Ishikawa (cell line): ENCODE results near the gene EEPD1.

ENCODE experiments used
- CEBPB ChIP-seq: IDR thresholded peaks from 2 replicates; pipeline ENCODE4 v1.6.1; 2012
- CREB1 ChIP-seq: IDR thresholded peaks from 2 replicates; pipeline ENCODE4 v1.6.1; 2012; ENCODE audit warnings: low read depth
- EGR1 ChIP-seq: IDR thresholded peaks from 2 replicates; pipeline ENCODE4 v1.6.1; 2012
- EP300 ChIP-seq: IDR thresholded peaks from 2 replicates; pipeline ENCODE4 v1.6.1; 2012; ENCODE audit warnings: borderline replicate concordance
- FOXM1 ChIP-seq: IDR thresholded peaks from 2 replicates; pipeline ENCODE4 v1.6.1; 2012; ENCODE audit warnings: low read depth, borderline replicate concordance
- NFIC ChIP-seq: IDR thresholded peaks from 2 replicates; pipeline ENCODE4 v1.6.1; 2012
- RAD21 ChIP-seq: IDR thresholded peaks from 2 replicates; pipeline ENCODE4 v1.6.1; 2012; ENCODE audit warnings: low read depth
- TAF1 ChIP-seq: IDR thresholded peaks from 2 replicates; pipeline ENCODE4 v1.6.1; 2012; ENCODE audit warnings: low read depth, mild to moderate bottlenecking
- TCF12 ChIP-seq: IDR thresholded peaks from 2 replicates; pipeline ENCODE4 v1.6.1; 2012; ENCODE audit warnings: low read depth
- TEAD4 ChIP-seq: IDR thresholded peaks from 2 replicates; pipeline ENCODE4 v1.6.1; 2012
- YY1 ChIP-seq: IDR thresholded peaks from 2 replicates; pipeline ENCODE4 v1.6.1; 2012; ENCODE audit warnings: low read depth
- ZBTB7A ChIP-seq: IDR thresholded peaks from 2 replicates; pipeline ENCODE4 v1.6.1; 2012; ENCODE audit warnings: low read depth
- TF ChIP-seq, protein P1 (sequence below): IDR thresholded peaks from 2 replicates; pipeline ENCODE4 v1.6.1; 2012; ENCODE audit warnings: low read depth, mild to moderate bottlenecking
- TF ChIP-seq, protein P2 (sequence below): IDR thresholded peaks from 2 replicates; pipeline ENCODE4 v1.6.1; 2012
- TF ChIP-seq, protein P3 (sequence below): IDR thresholded peaks from 2 replicates; pipeline ENCODE4 v1.6.1; 2012

Gene EEPD1

DNA sequence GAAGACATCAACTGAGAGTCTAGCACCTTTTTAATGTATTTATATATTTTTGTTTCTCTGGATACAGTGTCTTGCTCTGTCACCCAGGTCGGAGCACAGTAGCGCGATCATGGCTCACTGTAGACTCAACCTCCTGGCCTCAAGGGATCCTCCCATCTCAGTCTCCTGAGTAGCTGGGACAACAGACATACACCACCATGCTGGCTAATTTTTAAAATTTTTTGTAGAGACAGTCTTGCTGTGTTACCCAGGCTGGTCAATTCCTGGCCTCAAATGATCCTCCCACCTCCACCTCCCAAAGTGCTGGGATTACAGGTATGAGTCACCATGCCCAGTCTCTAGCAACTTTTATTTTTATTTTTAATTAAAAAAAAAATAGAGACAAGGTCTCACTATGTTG lies 185.2 kb downstream of the EEPD1 start:
- TF ChIP-seq CEBPB (no peak), ZBTB7A (no peak), NFIC (no peak), FOXM1 (no peak), YY1 (no peak), RAD21 (no peak), CREB1 (no peak), EP300 (no peak), TEAD4 (no peak), EGR1 (no peak), TCF12 (no peak)
- TF ChIP-seq, protein P1, sequence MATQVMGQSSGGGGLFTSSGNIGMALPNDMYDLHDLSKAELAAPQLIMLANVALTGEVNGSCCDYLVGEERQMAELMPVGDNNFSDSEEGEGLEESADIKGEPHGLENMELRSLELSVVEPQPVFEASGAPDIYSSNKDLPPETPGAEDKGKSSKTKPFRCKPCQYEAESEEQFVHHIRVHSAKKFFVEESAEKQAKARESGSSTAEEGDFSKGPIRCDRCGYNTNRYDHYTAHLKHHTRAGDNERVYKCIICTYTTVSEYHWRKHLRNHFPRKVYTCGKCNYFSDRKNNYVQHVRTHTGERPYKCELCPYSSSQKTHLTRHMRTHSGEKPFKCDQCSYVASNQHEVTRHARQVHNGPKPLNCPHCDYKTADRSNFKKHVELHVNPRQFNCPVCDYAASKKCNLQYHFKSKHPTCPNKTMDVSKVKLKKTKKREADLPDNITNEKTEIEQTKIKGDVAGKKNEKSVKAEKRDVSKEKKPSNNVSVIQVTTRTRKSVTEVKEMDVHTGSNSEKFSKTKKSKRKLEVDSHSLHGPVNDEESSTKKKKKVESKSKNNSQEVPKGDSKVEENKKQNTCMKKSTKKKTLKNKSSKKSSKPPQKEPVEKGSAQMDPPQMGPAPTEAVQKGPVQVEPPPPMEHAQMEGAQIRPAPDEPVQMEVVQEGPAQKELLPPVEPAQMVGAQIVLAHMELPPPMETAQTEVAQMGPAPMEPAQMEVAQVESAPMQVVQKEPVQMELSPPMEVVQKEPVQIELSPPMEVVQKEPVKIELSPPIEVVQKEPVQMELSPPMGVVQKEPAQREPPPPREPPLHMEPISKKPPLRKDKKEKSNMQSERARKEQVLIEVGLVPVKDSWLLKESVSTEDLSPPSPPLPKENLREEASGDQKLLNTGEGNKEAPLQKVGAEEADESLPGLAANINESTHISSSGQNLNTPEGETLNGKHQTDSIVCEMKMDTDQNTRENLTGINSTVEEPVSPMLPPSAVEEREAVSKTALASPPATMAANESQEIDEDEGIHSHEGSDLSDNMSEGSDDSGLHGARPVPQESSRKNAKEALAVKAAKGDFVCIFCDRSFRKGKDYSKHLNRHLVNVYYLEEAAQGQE, result no peak
- TF ChIP-seq, protein P2, sequence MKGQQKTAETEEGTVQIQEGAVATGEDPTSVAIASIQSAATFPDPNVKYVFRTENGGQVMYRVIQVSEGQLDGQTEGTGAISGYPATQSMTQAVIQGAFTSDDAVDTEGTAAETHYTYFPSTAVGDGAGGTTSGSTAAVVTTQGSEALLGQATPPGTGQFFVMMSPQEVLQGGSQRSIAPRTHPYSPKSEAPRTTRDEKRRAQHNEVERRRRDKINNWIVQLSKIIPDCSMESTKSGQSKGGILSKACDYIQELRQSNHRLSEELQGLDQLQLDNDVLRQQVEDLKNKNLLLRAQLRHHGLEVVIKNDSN, result no peak

DNA sequence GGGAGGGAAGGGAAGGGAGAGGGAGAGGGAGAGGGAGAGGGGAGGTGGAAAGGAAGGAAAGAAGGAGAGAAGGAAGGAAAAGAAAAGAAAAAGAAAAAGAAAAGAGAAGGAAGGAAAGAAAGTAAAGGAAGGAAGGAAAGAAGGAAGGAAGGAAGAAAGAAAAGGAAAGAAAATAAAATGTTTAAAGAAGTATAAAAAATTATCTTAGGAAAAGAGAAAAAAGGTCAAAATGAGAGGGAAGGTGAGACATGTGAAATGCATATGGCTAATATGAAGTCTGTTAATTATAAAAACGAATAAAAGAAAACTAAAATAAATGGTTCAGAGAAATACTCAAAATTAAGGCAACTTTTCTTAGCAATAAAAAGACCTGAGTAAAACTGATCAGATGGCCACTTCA lies 190.5 kb downstream of the EEPD1 start:
- TF ChIP-seq YY1, result no peak
- no peak for TF ChIP-seq CREB1
- no peak for TF ChIP-seq TAF1

DNA sequence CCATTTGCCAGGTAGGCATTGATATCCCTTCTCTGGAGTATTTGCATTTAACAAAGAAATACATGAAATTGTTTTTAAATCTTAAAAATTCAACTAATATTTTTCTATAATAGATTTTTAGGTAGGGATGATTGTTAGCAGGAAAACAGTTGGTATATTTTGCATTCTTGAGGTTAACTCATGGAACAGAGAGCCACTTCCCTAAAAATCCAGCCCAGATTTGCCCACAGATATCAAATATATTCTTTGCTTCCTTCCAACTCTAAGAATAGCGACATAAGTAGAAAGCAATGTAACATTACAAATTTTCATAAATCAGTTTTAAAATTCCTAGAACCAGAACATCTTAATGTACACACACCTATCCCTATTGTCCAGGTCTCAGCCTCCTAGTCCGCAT lies 191.6 kb downstream of the EEPD1 start:
- TF ChIP-seq, protein P2, result no peak
- no peak for TF ChIP-seq TCF12

DNA sequence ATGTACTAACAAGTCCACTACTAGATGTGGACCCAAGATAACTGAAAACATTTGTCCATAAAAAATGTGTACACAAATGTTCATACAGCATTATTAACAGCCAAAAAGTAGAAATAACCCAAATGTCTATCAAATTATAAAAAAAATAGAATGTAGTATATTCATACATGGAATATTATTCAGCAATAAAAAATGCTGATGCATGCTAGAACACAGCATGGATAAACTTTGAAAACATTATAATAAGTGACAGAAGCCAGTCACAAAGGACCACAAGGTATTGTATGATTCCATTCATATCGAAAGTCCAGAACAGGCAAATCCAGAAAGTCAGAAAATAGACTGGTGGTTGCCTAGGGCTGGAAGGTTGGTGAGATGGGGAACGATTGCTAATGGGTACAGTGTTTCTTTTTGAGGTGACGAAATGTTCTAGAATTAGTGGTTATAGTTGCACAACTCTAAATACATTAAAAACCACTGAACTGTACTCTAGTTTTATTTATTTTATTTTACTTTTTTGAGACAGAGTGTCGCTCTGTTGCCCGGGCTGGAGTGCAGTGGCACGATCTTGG lies 193.3 kb downstream of the EEPD1 start:
- TF ChIP-seq CREB1, result no peak
- TF ChIP-seq, protein P1, result no peak
- TF ChIP-seq CEBPB, result no peak
- TF ChIP-seq NFIC, result no peak
- TF ChIP-seq RAD21, result no peak
- no peak for TF ChIP-seq YY1
- no peak for TF ChIP-seq EGR1
- TF ChIP-seq, protein P3, sequence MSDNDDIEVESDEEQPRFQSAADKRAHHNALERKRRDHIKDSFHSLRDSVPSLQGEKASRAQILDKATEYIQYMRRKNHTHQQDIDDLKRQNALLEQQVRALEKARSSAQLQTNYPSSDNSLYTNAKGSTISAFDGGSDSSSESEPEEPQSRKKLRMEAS, result no peak

DNA sequence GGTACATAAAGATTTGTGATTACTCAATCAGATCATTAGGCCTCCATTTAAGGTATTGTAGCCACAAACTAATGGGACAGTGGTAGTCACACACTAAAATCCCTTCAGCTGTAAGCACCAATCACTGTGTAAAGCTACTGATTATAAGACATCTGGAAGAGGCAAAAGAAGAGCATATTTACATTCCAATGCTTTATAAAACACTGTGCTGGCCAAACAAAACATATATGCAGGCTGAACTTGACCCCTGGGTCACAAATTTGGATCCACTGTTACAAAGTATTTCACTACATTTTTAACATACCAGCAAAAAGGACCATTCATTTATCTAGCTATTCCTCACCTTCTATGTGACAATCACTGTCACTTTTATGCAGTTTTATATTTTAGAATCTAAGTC lies 195.2 kb downstream of the EEPD1 start:
- TF ChIP-seq ZBTB7A (no peak), TAF1 (no peak), CEBPB (no peak), FOXM1 (no peak), RAD21 (no peak), YY1 (no peak), NFIC (no peak), TEAD4 (no peak)
- TF ChIP-seq, protein P3, result no peak

DNA sequence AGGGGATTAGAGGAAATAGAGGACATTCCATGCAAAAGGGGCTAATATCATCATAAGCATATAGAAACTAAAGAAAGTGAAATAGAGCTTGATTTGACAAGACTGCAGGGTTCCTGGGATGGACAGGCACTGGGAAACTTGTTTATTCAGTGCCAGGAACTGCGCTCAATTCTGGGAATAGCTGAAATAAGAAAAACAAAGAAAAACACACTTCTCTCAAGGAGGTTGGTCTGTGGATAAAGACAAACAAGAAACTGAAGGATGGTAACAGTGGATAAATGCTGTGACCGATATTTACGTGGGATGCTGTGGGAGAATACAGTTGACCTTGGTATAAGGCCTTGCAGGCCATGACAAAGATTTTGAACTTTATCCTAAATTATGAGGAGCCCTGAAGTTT lies 195.7 kb downstream of the EEPD1 start:
- TF ChIP-seq CEBPB, result no peak
- no peak for TF ChIP-seq NFIC
- no peak for TF ChIP-seq CREB1
- TF ChIP-seq FOXM1, result no peak
- no peak for TF ChIP-seq RAD21
- TF ChIP-seq ZBTB7A, result no peak
- TF ChIP-seq, protein P3, result no peak

DNA sequence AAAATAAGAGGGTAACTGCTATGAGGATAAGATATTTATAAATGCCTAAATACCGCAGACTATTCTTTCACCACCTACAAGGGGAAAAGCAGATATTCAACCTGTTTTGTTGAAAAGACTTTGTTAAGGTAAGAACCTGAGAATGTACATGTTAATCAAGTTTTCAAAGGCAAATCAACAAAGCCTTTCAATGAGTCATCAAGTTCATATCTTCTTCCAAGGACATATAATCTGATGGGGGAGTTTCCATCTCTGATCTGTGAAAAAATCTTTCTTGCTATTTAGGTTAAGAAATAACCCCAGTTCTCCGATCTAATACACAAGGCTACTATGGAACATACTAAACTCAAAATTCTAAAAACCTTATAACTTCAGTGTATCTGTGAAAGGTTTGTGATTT lies 196.6 kb downstream of the EEPD1 start:
- TF ChIP-seq TEAD4, result no peak
- no peak for TF ChIP-seq CREB1
- TF ChIP-seq NFIC, result no peak
- TF ChIP-seq RAD21, result no peak
- no peak for TF ChIP-seq EGR1
- TF ChIP-seq FOXM1, result no peak
- no peak for TF ChIP-seq YY1
- no peak for TF ChIP-seq TAF1
- TF ChIP-seq, protein P3, result no peak
